HL-60/S4 (cell line): Measurements from ENCODE around the gene HLA-DRB1.
"Not testable (repeated sequence)": the region's sequence is repeated elsewhere in the genome, so short reads cannot be mapped to it uniquely, and the experiment has no call there.

Source experiments
- in situ Hi-C: fragments of 300-500 bp; cut with MboI; formaldehyde crosslinking; loops from 2 replicates; pipeline ENCODE4 v1.14.3; 2022; ENCODE audit warnings: low sequenced_read_pairs

Gene HLA-DRB1

DNA sequence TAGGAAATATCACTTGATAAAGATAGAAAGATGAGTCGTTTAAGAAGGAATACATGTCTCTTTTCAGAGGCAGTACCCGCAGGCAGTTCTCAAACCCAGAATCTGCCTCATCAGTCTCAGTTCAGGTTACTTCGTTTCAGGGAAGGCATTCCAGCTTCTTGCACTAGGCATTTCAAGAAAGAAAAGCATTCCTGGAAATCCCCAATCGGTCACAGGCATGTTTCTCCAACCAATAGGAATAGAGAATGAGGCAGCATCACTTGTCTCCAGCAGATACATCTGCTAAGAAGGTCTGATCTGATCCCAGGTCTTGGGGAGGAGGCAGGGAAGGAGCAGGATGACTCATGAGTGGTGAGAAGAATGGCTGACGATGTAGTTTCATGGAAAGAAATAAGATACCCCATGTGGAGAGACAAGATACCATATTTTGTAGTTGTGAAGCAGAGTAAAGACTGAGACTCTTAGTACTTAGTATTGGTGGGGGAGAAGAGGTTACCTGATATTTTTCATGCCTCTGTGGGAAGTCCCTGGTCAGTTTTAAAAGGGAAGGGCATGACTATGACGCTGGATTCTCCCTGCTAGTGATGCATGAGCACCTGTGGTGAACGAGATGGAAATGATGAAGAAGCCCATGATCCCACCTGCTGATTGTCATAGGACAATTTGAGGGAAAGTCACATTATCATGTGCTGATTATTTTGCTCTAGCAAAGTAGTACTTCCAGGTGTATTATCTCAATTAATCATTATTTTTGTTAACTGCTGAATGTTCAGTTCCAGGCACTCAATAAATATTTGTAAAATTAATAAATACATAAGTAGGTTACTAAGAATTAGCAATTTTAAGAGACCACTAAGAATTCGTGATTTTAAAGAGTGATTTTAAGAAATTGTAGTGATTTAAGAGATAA is 20.3 kb upstream of the HLA-DRB1 start:
- in situ Hi-C loops, result no loop called here

GRCh38 chr6:32609391-32609730 is 19.7 kb upstream of the HLA-DRB1 start:
- in situ Hi-C loops, result no loop called here

DNA sequence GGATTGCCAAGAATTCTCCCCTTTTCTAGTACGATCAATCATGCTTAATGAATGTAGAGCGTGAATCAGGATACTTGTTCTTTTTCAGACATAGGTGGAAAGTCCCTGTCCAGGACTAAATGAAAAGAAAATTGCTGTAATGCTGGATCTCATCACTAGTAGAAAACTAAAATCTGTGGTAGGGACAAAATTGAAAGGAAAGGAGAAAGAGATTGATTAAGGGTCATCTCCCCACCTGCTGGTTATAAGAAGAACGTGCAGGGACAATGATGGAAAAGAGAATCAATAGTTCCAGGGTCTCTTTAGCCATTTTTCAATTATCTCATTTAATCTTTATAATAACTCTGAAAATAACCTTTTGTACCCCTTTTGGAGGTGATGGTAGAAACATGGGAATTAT is 18.7 kb upstream of the HLA-DRB1 start:
- in situ Hi-C loops, result no loop called here

- in situ Hi-C loops, result no loop called here
Measured at GRCh38 chr6:32607988-32608298, 18.3 kb upstream of the HLA-DRB1 start.

DNA sequence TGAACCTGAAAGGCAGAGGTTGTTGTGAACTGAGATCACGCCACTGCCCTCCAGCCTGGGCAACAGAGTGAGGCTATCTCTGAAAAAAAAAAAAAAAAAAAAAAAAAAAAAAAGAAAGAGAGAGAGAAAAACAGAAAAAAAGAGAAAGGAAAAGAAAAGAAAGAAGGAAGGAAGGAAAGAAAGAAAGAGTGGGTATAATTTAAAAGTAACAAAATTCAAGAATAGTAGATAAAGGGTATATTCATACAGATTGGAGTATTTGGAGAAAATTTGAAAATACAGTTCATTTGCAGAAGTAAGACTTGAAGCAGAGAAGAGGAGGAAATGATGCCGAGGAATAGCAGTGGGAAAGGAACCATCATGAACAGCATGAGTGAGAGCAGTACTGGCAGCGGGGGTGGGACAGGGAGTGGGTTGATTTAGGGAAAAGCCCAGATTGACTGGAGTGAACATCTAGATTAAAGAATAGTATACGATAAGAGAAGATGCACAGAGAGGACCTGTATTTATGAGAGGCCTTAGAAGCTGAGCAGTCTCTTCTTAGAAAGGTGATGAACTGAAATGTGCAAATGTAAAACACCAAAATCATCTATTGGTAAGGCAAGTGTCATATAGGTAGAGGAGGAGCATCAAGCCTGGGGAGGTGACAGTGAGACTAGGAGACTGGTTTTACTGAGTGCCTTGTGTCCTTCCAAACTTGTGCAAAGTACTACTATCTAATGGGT is 17.8 kb upstream of the HLA-DRB1 start:
- in situ Hi-C loops, result no loop called here

DNA sequence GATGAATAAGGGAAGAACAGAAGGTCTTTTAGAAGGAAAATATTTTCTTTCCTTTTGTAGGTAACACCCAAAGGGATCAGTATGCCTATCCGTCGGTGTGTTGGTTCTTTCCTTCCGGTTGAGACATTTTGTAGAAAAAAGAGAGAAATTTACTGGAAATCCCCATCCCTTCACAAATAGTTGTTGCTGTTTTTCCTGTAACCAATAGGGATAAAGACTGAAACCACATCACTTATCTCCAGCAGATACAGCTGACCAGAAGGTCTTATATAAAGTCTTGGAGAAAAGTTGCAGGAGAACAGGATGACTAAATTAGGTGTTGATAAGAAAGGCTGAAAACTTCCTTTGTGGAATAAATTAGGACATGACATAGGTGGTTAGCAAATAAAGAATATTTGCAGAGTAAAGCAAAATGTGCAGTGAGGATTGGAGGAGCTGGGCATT is 14.8 kb upstream of the HLA-DRB1 start:
- in situ Hi-C loops, result no loop called here

GRCh38 chr6:32603888-32604287 is 14.2 kb upstream of the HLA-DRB1 start:
- in situ Hi-C loops, result no loop called here

GRCh38 chr6:32603222-32603621 is 13.6 kb upstream of the HLA-DRB1 start:
- in situ Hi-C loops, result no loop called here

DNA sequence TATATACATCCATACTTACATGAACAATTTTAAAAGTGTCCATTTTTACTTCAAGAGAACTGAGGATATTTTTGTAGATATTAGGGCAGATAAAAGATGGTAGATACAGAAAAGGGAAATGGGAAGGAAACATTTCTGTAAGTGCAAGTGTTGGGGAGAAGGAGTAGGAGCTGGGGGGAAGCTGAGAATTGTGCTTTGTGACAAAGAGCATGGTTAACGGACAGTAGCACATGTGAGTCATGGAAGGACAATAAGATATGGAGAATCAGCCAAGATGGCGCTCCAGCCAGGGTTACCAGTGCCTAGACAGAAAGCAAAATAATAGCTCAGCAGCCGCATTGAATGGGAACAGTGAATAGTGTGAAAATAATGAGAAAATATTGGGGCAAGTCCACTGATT is 12.7 kb upstream of the HLA-DRB1 start:
- in situ Hi-C loops, result no loop called here

DNA sequence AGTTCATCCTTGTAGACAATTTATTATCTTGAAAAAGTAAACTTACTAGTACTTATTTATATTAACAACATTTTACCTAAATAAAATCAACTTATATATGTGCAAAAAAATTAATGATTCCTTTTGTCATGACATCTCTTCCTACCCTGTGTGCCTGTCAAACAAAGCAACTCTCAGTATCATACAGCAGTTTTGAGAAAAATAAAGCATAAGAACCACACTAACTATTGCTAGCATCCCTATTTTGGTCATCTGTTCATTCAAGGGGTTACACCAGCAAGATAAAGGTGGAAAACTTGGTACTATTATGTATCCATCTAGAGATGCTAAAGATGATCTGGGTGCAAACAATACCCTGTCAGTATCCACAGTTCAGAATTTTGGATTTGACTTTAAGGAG is 7.4 kb upstream of the HLA-DRB1 start:
- in situ Hi-C loops, result no loop called here

DNA sequence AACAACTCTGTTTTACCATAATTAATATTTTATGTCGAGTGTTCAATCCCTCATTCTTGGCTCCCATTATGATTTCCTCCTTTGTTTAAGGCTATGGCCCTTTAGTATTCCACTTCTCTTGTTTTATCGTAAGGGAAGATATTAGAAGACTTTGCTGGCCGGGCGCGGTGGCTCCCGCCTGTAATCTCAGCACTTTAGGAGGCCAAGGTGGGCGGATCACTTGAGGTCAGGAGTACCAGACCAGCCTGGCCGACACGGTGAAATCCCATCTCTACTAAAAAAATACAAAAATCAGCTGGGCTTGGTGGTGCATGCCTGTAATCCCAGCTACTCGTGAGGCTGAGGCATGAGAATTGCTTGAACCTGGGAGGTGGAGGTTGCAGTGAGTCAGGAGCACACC is 1.1 kb upstream of the HLA-DRB1 start:
- in situ Hi-C loops, result not testable (repeated sequence)

DNA sequence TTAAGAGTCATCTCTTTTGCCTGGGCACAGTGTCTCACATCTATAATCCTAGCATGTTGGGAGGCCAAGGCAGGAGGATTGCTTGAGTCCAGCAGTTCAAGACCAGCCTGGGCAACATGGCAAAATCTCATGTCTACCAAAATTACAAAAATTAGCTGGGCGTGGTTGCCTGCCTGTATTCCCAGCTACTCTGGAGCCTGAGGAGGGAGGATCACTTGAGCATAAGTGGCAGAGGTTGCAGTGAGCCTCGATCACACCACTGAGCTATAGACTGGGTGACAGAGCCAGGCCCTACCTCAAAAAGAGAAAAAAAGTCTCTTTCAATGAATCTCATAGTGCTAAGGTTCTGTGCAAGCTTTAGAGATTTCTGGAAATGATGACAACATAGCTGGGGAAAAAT is 1.5 kb downstream of the HLA-DRB1 start:
- in situ Hi-C loops, result no loop called here

DNA sequence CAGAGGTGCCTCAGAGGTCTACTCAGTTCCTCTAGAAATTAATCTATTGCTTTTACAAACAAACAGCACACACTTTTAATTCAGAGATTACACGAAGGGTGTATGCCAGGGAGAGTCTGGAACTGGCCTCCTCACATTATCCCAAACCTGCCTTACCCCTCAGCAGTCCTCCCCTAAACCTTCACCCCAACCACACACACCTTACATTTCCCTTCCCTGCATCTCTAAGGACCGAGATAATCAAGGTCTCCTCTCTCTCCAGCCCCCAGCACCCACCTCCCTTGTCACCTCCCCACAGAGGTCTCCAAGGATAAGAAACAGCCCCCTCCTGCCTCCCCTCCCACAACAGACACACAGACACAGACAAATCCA is 6.1 kb downstream of the HLA-DRB1 start:
- in situ Hi-C loops, result no loop called here

- in situ Hi-C loops, result no loop called here
Measured at GRCh38 chr6:32581315-32582095, 8.1 kb downstream of the HLA-DRB1 start.

DNA sequence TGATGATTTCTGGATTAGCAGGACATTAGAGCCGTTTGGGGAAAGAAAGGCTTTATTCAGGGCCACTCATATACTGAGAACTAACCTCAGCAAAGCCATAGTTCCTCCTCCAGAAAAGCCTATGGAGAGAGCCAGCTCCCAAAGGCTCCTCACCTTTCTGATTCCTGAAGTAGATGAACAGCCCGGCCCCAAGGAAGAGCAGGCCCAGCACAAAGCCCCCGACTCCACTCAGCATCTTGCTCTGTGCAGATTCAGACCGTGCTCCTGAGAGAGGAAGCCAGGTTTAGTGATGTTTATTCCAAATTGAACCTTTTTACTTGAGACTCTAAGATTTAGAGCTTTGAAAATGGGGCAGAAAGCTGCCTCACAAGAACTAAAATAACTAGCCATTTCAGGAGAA is 9.1 kb downstream of the HLA-DRB1 start:
- in situ Hi-C loops, result no loop called here

DNA sequence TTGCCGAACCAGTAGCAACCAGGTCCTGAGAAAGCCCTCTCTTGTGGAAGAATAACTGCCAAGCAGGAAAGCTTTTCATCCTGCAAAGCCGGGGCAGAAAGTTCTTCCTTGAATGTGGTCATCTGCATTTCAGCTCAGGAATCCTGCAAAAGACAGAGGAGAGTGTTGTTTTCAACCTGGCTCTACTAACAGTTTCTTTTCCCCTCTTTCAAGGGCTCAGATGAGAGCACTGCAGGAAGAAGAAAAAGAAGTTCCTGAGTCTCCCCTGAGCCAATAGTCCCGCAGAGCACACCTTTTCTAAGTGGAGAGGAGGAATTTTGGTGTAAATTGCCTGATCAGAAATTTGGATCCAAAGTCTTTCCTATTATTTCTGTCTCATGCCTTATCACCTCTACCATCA is 10.7 kb downstream of the HLA-DRB1 start:
- in situ Hi-C loops, result loop anchor here (10.0 kb wide), 1 partner anchor 64 kb away; no protein-coding TSS in a partner anchor

GRCh38 chr6:32577493-32577892 is 12.2 kb downstream of the HLA-DRB1 start:
- in situ Hi-C loops, result loop anchor here (10.0 kb wide), 1 partner anchor 63 kb away; no protein-coding TSS in a partner anchor

DNA sequence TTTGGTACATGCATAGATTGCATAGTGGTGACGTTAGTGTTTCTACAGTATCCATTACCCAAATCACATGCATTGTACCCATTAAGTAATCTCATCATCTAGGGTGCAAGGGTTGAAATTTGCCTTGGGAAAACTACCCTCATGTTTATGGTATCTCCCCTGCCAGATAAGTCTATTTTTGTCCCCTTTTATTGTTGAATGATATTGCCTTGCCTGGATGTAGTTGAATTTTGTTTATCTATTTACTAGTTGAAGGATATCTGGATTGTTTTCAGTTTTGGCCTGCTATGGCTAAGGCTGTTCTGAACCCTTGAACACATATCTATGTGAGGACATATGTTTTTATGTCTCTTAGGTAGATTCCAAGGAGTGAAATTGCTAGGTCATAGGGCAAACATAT is 13.4 kb downstream of the HLA-DRB1 start:
- in situ Hi-C loops, result loop anchor here (10.0 kb wide), 1 partner anchor 61 kb away; no protein-coding TSS in a partner anchor

DNA sequence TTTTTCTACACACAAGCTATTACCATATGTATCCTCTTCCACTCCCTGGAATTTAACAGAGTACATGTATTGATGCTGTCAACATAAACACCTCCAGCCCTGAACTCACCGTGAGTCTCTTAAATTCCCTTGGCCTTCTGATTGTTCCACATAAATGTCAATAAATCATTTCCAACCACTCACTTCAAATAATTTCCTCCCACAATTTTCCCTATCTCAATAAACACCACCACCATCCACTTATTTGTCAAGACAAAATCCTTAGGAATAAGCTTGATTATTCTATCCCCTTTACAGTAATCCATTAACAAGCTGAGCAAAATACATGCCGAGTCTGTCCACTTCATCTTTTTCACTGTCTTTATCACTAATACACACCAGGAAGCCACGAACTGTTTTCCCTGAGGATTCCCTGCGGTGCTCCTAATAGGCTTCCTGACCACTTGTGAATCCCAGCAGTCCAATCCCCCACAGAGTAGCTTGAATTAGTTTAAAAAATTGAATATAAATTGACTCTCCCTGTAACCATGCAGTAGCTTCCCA is 19.2 kb downstream of the HLA-DRB1 start:
- in situ Hi-C loops, result loop anchor here (10.0 kb wide), 1 partner anchor 56 kb away; no protein-coding TSS in a partner anchor

DNA sequence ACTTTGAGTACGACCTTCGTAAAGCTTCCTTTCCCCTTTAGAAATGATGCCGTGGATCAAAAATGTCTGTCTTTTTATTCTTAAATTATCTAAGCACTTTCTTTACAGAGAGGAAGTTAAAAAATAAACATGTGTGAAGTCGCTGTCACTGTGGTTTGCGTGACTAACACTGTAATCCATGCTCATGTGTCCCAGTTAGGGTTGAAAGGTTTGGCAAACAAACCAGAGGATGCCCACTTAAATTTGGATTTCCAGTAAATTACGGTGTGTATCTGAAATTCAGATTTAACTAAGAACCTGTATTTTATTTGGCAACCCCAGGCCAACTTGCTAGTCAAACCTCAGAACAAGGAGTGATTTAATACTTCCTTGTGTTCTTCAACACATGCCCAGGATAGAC is 21.1 kb downstream of the HLA-DRB1 start:
- in situ Hi-C loops, result no loop called here

DNA sequence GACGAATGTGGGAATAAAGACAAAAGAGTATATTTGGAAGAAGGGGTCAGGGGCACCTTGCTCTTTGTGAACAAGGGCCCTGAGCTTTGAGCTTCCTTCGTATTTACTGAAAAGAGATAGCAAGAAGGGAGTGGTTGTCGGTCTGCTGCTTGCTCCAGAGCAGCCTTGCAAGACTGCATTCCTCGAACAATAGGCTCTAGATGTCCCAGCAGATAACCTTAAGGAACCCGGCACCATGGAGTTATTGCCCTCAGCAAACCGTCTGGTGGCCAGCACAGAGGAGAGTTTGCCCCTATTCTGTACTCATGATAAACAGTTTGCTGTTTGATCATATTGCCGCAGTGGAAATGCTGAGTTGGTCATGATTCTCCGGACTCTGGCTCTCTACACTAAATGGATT is 22.7 kb downstream of the HLA-DRB1 start:
- in situ Hi-C loops, result no loop called here
